ENCODE measurements around the gene JAM3. TPM values are rescaled to one million over a fixed set of nuclear protein-coding genes. Genes with fewer than 3 reads are reported as not detected.

JAM3 gene
- total and polyA plus RNA-seq, 2 of the 13 experiments (the other 11 are each of a cell fraction or from before 2014, with no cell fraction given), result 0.98 to 2.8 TPM

DNA sequence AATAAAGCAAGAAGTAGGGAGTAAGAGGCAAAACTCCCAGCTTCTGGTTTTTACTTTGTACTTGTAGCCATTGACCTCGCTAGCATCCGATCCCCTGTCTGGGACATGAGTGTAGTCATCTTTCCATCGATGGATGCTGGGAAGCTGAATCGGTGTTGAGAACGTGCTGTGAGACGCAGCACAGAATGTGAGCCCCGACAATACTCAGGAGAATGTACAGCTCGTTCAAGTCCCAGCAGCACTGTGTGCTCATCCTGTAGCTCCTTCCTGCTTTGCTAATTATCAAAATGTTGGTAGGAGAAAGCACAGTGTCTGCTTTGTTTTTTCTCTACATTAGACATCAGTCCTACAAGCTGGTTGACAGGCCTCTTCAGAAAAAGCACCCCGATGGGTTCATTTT lies 56.6 kb downstream of the JAM3 start:
- intact Hi-C loops (cut with micrococcal nuclease; ENCODE audit: unreplicated experiment), result no loop called here
- Histone ChIP-seq H3K4me1 (ENCODE audit: insufficient read depth, low read length) (no peaks in the 10 kb centered on the region), H3K4me2 (ENCODE audit: low read depth, low read length) (no peak overlapping the region), H3K36me3 (replicated peaks in 1 of 2; ENCODE audit: control insufficient read depth in 1 of 2, insufficient read depth in 2 of 2, low read length in 2 of 2) (no peaks in the 10 kb centered on the region), H3K27ac (ENCODE audit: extremely low read length, insufficient read depth, low read length) (no peak overlapping the region), H3K27me3 (ENCODE audit: control insufficient read depth in 1 of 2, insufficient read depth in 2 of 2, low read length in 2 of 2) (peaks cover 1 to 23% of the 10 kb centered on the region in 2 experiments; a peak in 3 of 5 replicates), H4K20me1 (ENCODE audit: insufficient read depth, low read length) (no peaks in the 10 kb centered on the region), H3K9me3 (ENCODE audit: low read length) (no peaks in the 10 kb centered on the region), H2AFZ (ENCODE audit: low read length) (no peak overlapping the region), H3K79me2 (ENCODE audit: insufficient read depth, low read length) (no peaks in the 10 kb centered on the region), H3K4me3 (replicated peaks in 1 of 3; ENCODE audit: insufficient read depth in 1 of 3, low read depth in 2 of 3, low read length in 3 of 3) (no peak overlapping the region), H3K9ac (ENCODE audit: insufficient read depth, low read depth, low read length) (no peak overlapping the region)
- ChIA-PET CTCF (ENCODE audit: low intra/inter-chr PET ratio, low total read pairs) (no interaction called here), POLR2A (no interaction called here)
- ATAC-seq (no peak), DNase-seq (ENCODE audit: low spot score) (no peak), FAIRE-seq (no peak)
- BruUV-seq (replicated peaks), result no TSS peak
- in situ Hi-C loops (cut with HindIII; ENCODE audit: extremely low pct_ligation_motif_present, low pct_unique_long_range_greater_than_20kb), result no loop called here
- WGBS (ENCODE audit: low lambda C conversion rate), result 72% methylated on average over 9 of the region's 9 CpGs
- no peak for TF ChIP-seq ARNT2 (CRISPR knock-in tag; IDR thresholded peaks at IDR 0.05; ENCODE audit: low read depth)
- no peak for TF ChIP-seq ZNF850 (CRISPR knock-in tag; conservative IDR thresholded peaks at IDR 0.05)
- no peak for TF ChIP-seq SMAD3 (CRISPR knock-in tag; IDR thresholded peaks at IDR 0.05)
- TF ChIP-seq TBX2 (CRISPR knock-in tag; IDR thresholded peaks at IDR 0.05; ENCODE audit: borderline replicate concordance), result no peak
- TF ChIP-seq MED13 (CRISPR knock-in tag; IDR thresholded peaks at IDR 0.05), result no peak
- TF ChIP-seq MTF2 (CRISPR knock-in tag; IDR thresholded peaks at IDR 0.05; ENCODE audit: borderline replicate concordance), result no peak
- TF ChIP-seq SMARCE1 (IDR thresholded peaks at IDR 0.05; ENCODE audit: borderline replicate concordance), result no peak
- TF ChIP-seq, protein P1, sequence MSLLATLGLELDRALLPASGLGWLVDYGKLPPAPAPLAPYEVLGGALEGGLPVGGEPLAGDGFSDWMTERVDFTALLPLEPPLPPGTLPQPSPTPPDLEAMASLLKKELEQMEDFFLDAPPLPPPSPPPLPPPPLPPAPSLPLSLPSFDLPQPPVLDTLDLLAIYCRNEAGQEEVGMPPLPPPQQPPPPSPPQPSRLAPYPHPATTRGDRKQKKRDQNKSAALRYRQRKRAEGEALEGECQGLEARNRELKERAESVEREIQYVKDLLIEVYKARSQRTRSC (CRISPR knock-in tag; IDR thresholded peaks at IDR 0.05; ENCODE audit: low read depth), result no peak
- no peak for TF ChIP-seq MIER3 (CRISPR knock-in tag; IDR thresholded peaks at IDR 0.05; ENCODE audit: borderline replicate concordance)
- no peak for TF ChIP-seq ZNF513 (CRISPR knock-in tag; conservative IDR thresholded peaks at IDR 0.05)
- TF ChIP-seq, protein P2, sequence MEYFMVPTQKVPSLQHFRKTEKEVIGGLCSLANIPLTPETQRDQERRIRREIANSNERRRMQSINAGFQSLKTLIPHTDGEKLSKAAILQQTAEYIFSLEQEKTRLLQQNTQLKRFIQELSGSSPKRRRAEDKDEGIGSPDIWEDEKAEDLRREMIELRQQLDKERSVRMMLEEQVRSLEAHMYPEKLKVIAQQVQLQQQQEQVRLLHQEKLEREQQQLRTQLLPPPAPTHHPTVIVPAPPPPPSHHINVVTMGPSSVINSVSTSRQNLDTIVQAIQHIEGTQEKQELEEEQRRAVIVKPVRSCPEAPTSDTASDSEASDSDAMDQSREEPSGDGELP (IDR thresholded peaks at IDR 0.05; ENCODE audit: borderline replicate concordance, low read depth), result no peak
- no peak for TF ChIP-seq SP2 (CRISPR knock-in tag; IDR thresholded peaks at IDR 0.05)
- TF ChIP-seq ATAD3A (CRISPR knock-in tag; IDR thresholded peaks at IDR 0.05), result no peak
- TF ChIP-seq CREB1 (IDR thresholded peaks at IDR 0.05), result no peak
- no peak for TF ChIP-seq CREB1 (CRISPR knock-in tag; IDR thresholded peaks at IDR 0.05)
- TF ChIP-seq ZNF274 (CRISPR knock-in tag; IDR thresholded peaks at IDR 0.05), result no peak
- no peak for TF ChIP-seq ZNF547 (CRISPR knock-in tag; IDR thresholded peaks at IDR 0.05)
- TF ChIP-seq BCLAF1 (IDR thresholded peaks at IDR 0.05), result no peak
- TF ChIP-seq ZNF761 (CRISPR knock-in tag; conservative IDR thresholded peaks at IDR 0.05), result no peak
- no peak for TF ChIP-seq FOSL2 (CRISPR knock-in tag; IDR thresholded peaks at IDR 0.05)
